ENCODE measurements around the gene COPE.
"Not testable (repeated sequence)": the region's sequence is repeated elsewhere in the genome, so short reads cannot be mapped to it uniquely, and the experiment has no call there.

Gene COPE

GRCh38 chr19:18919086-18919899 lies at the start of gene COPE, which contains the start of gene DDX49:
Gene COPE (minus strand): TSS chr19:18919387. CDS start chr19:18919348, 39 bp downstream.
Gene DDX49 (plus strand): TSS chr19:18919715. CDS start chr19:18919742, 27 bp downstream.
- peak; percentile 98 for DNase-seq

GRCh38 chr19:18967358-18968146 lies 48.4 kb upstream of the COPE start:
- no peak for DNase-seq

- no peak for DNase-seq
Measured at GRCh38 chr19:18966307-18966706, 47.1 kb upstream of the COPE start.

- DNase-seq, result no peak
Measured at GRCh38 chr19:18964121-18964520, 44.9 kb upstream of the COPE start.

GRCh38 chr19:18961767-18962620 lies 42.8 kb upstream of the COPE start:
- DNase-seq, result peak; percentile 6

- no peak for DNase-seq
Measured at GRCh38 chr19:18960370-18960769, 41.2 kb upstream of the COPE start.

- DNase-seq, result no peak
Measured at GRCh38 chr19:18955042-18955441, 35.9 kb upstream of the COPE start.

GRCh38 chr19:18954094-18954493 lies 34.9 kb upstream of the COPE start:
- DNase-seq, result no peak

- not testable (repeated sequence) for DNase-seq
Measured at GRCh38 chr19:18952364-18953003, 33.3 kb upstream of the COPE start.

- no peak for DNase-seq
Measured at GRCh38 chr19:18951721-18952281, 32.6 kb upstream of the COPE start.

- DNase-seq, result no peak
Measured at GRCh38 chr19:18949858-18950257, 30.7 kb upstream of the COPE start.

- no peak for DNase-seq
Measured at GRCh38 chr19:18948976-18949356, 29.8 kb upstream of the COPE start.

- no peak for DNase-seq
Measured at GRCh38 chr19:18948075-18948975, 29.1 kb upstream of the COPE start.

GRCh38 chr19:18946918-18947317 lies 27.7 kb upstream of the COPE start:
- no peak for DNase-seq

- DNase-seq, result no peak
Measured at GRCh38 chr19:18946335-18946734, 27.1 kb upstream of the COPE start.

GRCh38 chr19:18945297-18945696 lies 26.1 kb upstream of the COPE start:
- no peak for DNase-seq

GRCh38 chr19:18943465-18943864 lies 24.3 kb upstream of the COPE start:
- DNase-seq, result no peak

- DNase-seq, result no peak
Measured at GRCh38 chr19:18942692-18943091, 23.5 kb upstream of the COPE start.

- no peak for DNase-seq
Measured at GRCh38 chr19:18941628-18942354, 22.6 kb upstream of the COPE start.

Data from CD4-positive, alpha-beta T cell treated with Interleukin-12 subunit alpha and Interleukin-12 subunit beta, for 1 hour (primary cell).